Activated T-helper 1 cell treated with anti-CD3 and anti-CD28 coated beads, Interleukin-12 subunit alpha, Interleukin-12 subunit beta, Interleukin-2, Interleukin-4 antibody, amounts not matched to agents 30 ng/mL and 10 ng/mL and 1 ng/mL, durations not matched to agents 14 hours and 24 hours and 36 hours (primary cell): ENCODE measurements around the gene ARL6IP6. TPM values are rescaled to one million over a fixed set of nuclear protein-coding genes. Genes with fewer than 3 reads are reported as not detected.

Experiments used
- DNase-seq: peaks from one replicate; pipeline ENCODE4 v3.0.0; 2021; ENCODE audit warnings: low spot score
- H3K27ac Mint-ChIP-seq: one replicate; pipeline ENCODE4 v1.8.0; 2021; ENCODE audit warnings: mild to moderate bottlenecking, mixed read lengths
- H3K27me3 Mint-ChIP-seq: one replicate; pipeline ENCODE4 v1.8.0; 2022; ENCODE audit warnings: mild to moderate bottlenecking, moderate library complexity, mixed read lengths; ENCODE audit not compliant: insufficient read depth
- H3K36me3 Mint-ChIP-seq: one replicate; pipeline ENCODE4 v1.8.0; 2021; ENCODE audit warnings: low read depth, mixed read lengths
- H3K4me1 Mint-ChIP-seq: one replicate; pipeline ENCODE4 v1.8.0; 2021; ENCODE audit warnings: low read depth, mixed read lengths
- H3K4me3 Mint-ChIP-seq: one replicate; pipeline ENCODE4 v1.8.0; 2021; ENCODE audit warnings: mild to moderate bottlenecking, moderate library complexity, mixed read lengths
- H3K9me3 Mint-ChIP-seq: one replicate; pipeline ENCODE4 v1.8.0; 2021; ENCODE audit warnings: mixed read lengths
- intact Hi-C: fragments of 100-400 bp; cut with micrococcal nuclease; formaldehyde crosslinking; loops from one replicate; pipeline ENCODE4 v1.15.1; 2024
- total RNA-seq: library from RNA; stranded (reverse); gene quantifications from 2 replicates; pipeline ENCODE4 v1.2.3, GENCODE V29; 2022

Gene ARL6IP6
- total RNA-seq, 1 donor from 2014 or later = 31.7 TPM

GRCh38 chr2:152781175-152781574 lies 62.8 kb downstream of the ARL6IP6 start:
- H3K27me3 Mint-ChIP-seq = peaks cover 2% of the 10 kb centered on the region
- no peaks in the 10 kb centered on the region for H3K36me3 Mint-ChIP-seq
- no peaks in the 10 kb centered on the region for H3K4me1 Mint-ChIP-seq
- H3K27ac Mint-ChIP-seq = no peak overlapping the region
- DNase-seq = no peak
- no peak overlapping the region for H3K4me3 Mint-ChIP-seq
- no peaks in the 10 kb centered on the region for H3K9me3 Mint-ChIP-seq
- intact Hi-C loops = no loop called here

DNA sequence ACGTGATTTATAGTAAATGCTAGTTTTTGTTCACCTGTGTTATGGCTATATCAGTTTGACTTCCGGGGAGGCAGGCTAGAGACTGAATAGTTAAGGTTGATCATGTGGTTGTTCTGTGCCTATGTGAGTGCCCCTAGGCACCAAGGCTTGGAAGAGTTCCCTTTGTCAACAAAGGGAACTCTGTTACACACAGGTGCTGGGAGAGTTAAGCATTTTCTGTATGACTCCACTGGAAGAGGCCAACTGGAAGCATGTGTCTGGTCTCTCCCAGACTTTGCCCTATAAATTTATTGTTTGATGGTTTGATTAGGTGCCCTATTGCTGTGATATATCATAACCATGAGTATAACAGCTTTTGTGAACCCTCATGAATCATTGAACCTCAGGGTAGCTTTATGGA lies 63.8 kb downstream of the ARL6IP6 start:
- intact Hi-C loops = no loop called here
- no peak for DNase-seq
- no peaks in the 10 kb centered on the region for H3K36me3 Mint-ChIP-seq
- H3K27ac Mint-ChIP-seq = no peak overlapping the region
- no peaks in the 10 kb centered on the region for H3K9me3 Mint-ChIP-seq
- H3K4me3 Mint-ChIP-seq = no peak overlapping the region
- H3K4me1 Mint-ChIP-seq = no peaks in the 10 kb centered on the region
- H3K27me3 Mint-ChIP-seq = peaks cover 1% of the 10 kb centered on the region

DNA sequence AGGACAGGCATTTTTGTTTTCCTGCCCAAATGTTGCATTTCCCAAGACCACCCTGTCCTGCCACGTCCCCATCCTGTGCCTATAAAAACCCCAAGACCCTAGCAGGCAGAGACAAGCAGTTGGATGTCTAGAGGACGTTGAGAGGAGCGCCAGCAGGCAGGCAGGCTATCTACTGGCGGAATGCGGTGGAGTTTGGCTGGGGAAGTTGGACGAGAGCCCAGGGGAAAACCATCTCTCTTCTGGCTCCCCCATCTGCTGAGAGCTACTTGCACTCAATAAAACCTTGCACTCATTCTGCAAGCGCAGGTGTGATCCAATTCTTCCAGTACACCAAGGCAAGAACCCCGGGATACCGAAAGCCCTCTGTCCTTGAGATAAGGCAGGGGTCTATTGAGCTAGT lies 72.5 kb downstream of the ARL6IP6 start:
- no peaks in the 10 kb centered on the region for H3K36me3 Mint-ChIP-seq
- intact Hi-C loops = no loop called here
- no peak overlapping the region for H3K27ac Mint-ChIP-seq
- H3K4me3 Mint-ChIP-seq = no peak overlapping the region
- no peaks in the 10 kb centered on the region for H3K27me3 Mint-ChIP-seq
- no peaks in the 10 kb centered on the region for H3K4me1 Mint-ChIP-seq
- DNase-seq = no peak
- no peaks in the 10 kb centered on the region for H3K9me3 Mint-ChIP-seq

- intact Hi-C loops = no loop called here
- Mint-ChIP-seq H3K36me3 (no peaks in the 10 kb centered on the region), H3K9me3 (no peaks in the 10 kb centered on the region), H3K27ac (no peak overlapping the region), H3K4me3 (no peak overlapping the region), H3K27me3 (no peaks in the 10 kb centered on the region), H3K4me1 (no peaks in the 10 kb centered on the region)
- no peak for DNase-seq
These were observed 73.6 kb downstream of the ARL6IP6 start for GRCh38 chr2:152791979-152792378.

- no peaks in the 10 kb centered on the region for H3K4me1 Mint-ChIP-seq
- H3K27me3 Mint-ChIP-seq = no peaks in the 10 kb centered on the region
- no peak for DNase-seq
- no peaks in the 10 kb centered on the region for H3K9me3 Mint-ChIP-seq
- intact Hi-C loops = no loop called here
- H3K36me3 Mint-ChIP-seq = no peaks in the 10 kb centered on the region
- no peak overlapping the region for H3K4me3 Mint-ChIP-seq
- H3K27ac Mint-ChIP-seq = no peak overlapping the region
These were observed 74.6 kb downstream of the ARL6IP6 start for GRCh38 chr2:152792974-152793373.

DNA sequence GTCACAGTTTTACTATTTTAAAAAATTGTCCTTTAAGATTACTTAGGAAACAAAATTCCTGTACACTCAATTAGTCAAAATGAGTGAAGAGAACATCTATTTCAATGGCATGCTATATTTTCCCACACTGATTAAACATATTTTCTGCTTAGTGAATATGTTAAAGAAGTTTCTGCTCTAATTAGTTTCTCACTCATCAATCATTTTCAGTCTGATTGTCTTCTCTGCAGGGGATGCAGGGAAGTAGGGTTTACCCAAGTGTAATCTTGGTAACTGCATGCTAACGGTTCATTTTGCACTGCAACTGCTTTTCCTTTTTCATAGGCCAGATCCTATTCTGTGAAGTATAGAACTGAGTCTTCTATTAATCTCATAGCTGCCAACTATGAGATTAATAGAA lies 78.5 kb downstream of the ARL6IP6 start:
- Mint-ChIP-seq H3K36me3 (no peaks in the 10 kb centered on the region), H3K4me1 (no peaks in the 10 kb centered on the region), H3K9me3 (no peaks in the 10 kb centered on the region), H3K27me3 (peaks cover 2% of the 10 kb centered on the region), H3K4me3 (no peak overlapping the region), H3K27ac (no peak overlapping the region)
- intact Hi-C loops = no loop called here
- DNase-seq = no peak

DNA sequence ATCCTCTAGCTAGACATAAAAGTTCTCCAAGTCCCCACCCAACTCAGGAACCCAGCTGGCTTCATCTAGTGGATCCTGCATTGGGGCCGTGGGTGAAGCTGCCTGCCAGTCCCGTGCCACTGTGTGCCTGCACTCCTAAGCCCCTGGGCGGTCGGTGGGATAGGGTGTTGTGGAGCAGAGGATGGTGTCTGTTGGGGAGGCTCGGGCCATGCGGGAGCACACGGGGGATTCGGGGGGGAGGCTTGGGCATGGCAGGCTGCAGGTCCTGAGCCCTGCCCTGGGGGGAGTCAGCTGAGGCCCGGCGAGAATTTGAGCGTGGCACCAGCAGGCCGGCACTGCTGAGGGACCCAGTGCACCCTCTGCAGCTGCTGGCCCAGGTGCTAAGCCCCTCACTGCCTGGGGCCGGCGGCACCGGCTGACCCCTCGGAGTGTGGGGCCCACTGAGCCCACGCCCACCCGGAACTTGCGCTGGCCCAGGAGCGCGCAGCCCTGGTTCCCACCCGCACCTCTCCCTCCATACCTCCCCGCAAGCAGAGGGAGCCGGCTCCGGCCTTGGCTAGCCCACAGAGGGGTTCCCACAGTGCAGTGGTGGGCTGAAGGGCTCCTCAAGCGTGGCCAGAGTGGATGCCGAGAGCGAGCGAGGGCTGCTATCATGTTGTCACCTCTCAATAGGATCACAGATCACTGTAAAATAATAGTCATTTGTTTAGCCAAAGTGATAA lies 86.4 kb downstream of the ARL6IP6 start:
- intact Hi-C loops = no loop called here
- no peaks in the 10 kb centered on the region for H3K4me1 Mint-ChIP-seq
- DNase-seq = no peak
- H3K36me3 Mint-ChIP-seq = no peaks in the 10 kb centered on the region
- H3K9me3 Mint-ChIP-seq = no peaks in the 10 kb centered on the region
- peaks cover 2% of the 10 kb centered on the region for H3K27me3 Mint-ChIP-seq
- no peak overlapping the region for H3K27ac Mint-ChIP-seq
- H3K4me3 Mint-ChIP-seq = no peak overlapping the region

DNA sequence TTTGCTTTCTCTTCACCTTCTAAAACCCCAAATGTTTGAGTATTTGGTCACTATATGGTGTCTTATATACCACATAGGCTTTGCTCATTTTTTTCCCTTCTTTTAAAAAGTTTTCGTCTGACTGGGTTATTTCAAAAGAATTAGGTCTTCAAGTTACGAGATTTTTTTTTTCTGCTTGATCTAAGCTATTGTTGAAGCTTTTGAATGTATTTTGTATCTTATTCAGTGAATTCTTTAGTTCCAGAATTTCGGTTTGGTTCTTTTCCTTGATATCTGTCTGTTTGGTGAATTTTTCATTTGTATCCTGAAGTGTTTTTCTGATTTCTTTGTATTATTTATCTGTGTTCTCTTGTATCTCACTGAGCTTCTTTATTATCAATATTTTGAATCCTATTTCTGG lies 93.5 kb downstream of the ARL6IP6 start:
- intact Hi-C loops = no loop called here
- H3K36me3 Mint-ChIP-seq = no peaks in the 10 kb centered on the region

More for the DNA sequence above, 93.5 kb downstream of the ARL6IP6 start:
- Mint-ChIP-seq H3K4me1 (no peaks in the 10 kb centered on the region), H3K9me3 (peaks cover 13% of the 10 kb centered on the region), H3K27ac (no peak overlapping the region), H3K27me3 (peaks cover 6% of the 10 kb centered on the region), H3K4me3 (no peak overlapping the region)
- DNase-seq = no peak

Other genes with a start within 250 kb of the ARL6IP6 start
- 152 and 172 TPM in 2 replicates for gene PRPF40A, start 1.2 kb upstream of the ARL6IP6 start, total RNA-seq